HepG2 (cell line): Measurements from ENCODE around the gene GLB1L. TPM values are rescaled to one million over a fixed set of nuclear protein-coding genes. Genes with fewer than 3 reads are reported as not detected.

Source experiments
- ATF6 ChIP-seq: sonication (generic); formaldehyde crosslinking; conservative IDR thresholded peaks from 2 replicates; pipeline ENCODE4 v1.4.0; 2020; ENCODE audit warnings: missing genetic modification reagents
- ERF ChIP-seq: IDR thresholded peaks from 2 replicates; pipeline ENCODE4 v1.6.1; 2018; ENCODE audit warnings: missing biosample characterization, missing genetic modification reagents
- FOSL2 ChIP-seq: sonication (generic); formaldehyde crosslinking; IDR thresholded peaks from 2 replicates; pipeline ENCODE4 v1.4.0; 2020; ENCODE audit warnings: missing genetic modification reagents
- HNF1B ChIP-seq: sonication (generic); formaldehyde crosslinking; IDR thresholded peaks from 2 replicates; pipeline ENCODE4 v1.5.1; 2020; ENCODE audit warnings: mild to moderate bottlenecking, moderate library complexity, missing genetic modification reagents
- HNRNPUL1 ChIP-seq: fragments of 200-400 bp; formaldehyde crosslinking; IDR thresholded peaks from 2 replicates; pipeline ENCODE4 v1.6.1; 2017; ENCODE audit warnings: low read depth, mild to moderate bottlenecking, low read length, moderate library complexity
- SATB2 ChIP-seq: sonication (generic); formaldehyde crosslinking; IDR thresholded peaks from 2 replicates; pipeline ENCODE4 v1.5.0; 2020; ENCODE audit warnings: missing genetic modification reagents
- SETDB1 ChIP-seq: sonication (generic); formaldehyde crosslinking; IDR thresholded peaks from 2 replicates; pipeline ENCODE4 v1.5.1; 2020; ENCODE audit warnings: missing genetic modification reagents, mild to moderate bottlenecking, borderline replicate concordance
- TMF1 ChIP-seq: sonication (generic); formaldehyde crosslinking; IDR thresholded peaks from 2 replicates; pipeline ENCODE4 v1.8.1; 2022; ENCODE audit warnings: low read depth, missing genetic modification reagents
- ZNF20 ChIP-seq: sonication (generic); formaldehyde crosslinking; IDR thresholded peaks from 2 replicates; pipeline ENCODE4 v1.4.0; 2020; ENCODE audit warnings: mild to moderate bottlenecking, moderate library complexity, missing genetic modification reagents
- ZNF432 ChIP-seq: sonication (generic); formaldehyde crosslinking; IDR thresholded peaks from 2 replicates; pipeline ENCODE4 v1.5.0; 2020; ENCODE audit warnings: missing genetic modification reagents, mild to moderate bottlenecking, borderline replicate concordance
- ZNF652 ChIP-seq: IDR thresholded peaks from 2 replicates; pipeline ENCODE4 v1.6.1; 2016; ENCODE audit warnings: low read depth, borderline replicate concordance
- ZNF772 ChIP-seq: sonication (generic); formaldehyde crosslinking; IDR thresholded peaks from 2 replicates; pipeline ENCODE4 v1.5.0; 2020; ENCODE audit warnings: mild to moderate bottlenecking, missing genetic modification reagents
- polyA plus RNA-seq, 8 experiments: library from polyadenylated mRNA; depleted of rRNA in 3 of 8; stranded (reverse) in 7 of 8; unstranded in 1 of 8; fragments of >200 nt; fragmentation: Illumina TruSeq in 4 of 8; extraction: Trizol in 4 of 8; gene quantifications; 2 replicates each; pipeline versions ENCODE4 v1.2.1 to v1.2.3, GENCODE V29; 2011 to 2016; ENCODE audit warnings: low read depth in 4 of 8, missing spikeins in 1 of 8, mixed read lengths in 1 of 8; ENCODE audit not compliant: insufficient read depth in 1 of 8
- total RNA-seq, 5 experiments: library from RNA; depleted of rRNA; stranded (reverse); fragments of >200 nt; fragmentation: Illumina TruSeq; extraction: Trizol; gene quantifications; 2 replicates each; pipeline ENCODE4 v1.2.3, GENCODE V29; 2016; ENCODE audit warnings: low read depth in 1 of 5
- TF ChIP-seq, protein P1 (sequence below): sonication (generic); formaldehyde crosslinking; IDR thresholded peaks from 2 replicates; pipeline ENCODE4 v1.4.0; 2020; ENCODE audit warnings: missing genetic modification reagents, borderline replicate concordance
- TF ChIP-seq, protein P2 (sequence below): sonication (generic); formaldehyde crosslinking; IDR thresholded peaks from 2 replicates; pipeline ENCODE4 v1.5.1; 2020; ENCODE audit warnings: mild to moderate bottlenecking, missing genetic modification reagents, borderline replicate concordance

GLB1L gene
- total and polyA plus RNA-seq, 2 of the 13 experiments (the other 11 are each of a cell fraction or from before 2014, with no cell fraction given), result 6.8 to 7.3 TPM

- TF ChIP-seq, protein P1, sequence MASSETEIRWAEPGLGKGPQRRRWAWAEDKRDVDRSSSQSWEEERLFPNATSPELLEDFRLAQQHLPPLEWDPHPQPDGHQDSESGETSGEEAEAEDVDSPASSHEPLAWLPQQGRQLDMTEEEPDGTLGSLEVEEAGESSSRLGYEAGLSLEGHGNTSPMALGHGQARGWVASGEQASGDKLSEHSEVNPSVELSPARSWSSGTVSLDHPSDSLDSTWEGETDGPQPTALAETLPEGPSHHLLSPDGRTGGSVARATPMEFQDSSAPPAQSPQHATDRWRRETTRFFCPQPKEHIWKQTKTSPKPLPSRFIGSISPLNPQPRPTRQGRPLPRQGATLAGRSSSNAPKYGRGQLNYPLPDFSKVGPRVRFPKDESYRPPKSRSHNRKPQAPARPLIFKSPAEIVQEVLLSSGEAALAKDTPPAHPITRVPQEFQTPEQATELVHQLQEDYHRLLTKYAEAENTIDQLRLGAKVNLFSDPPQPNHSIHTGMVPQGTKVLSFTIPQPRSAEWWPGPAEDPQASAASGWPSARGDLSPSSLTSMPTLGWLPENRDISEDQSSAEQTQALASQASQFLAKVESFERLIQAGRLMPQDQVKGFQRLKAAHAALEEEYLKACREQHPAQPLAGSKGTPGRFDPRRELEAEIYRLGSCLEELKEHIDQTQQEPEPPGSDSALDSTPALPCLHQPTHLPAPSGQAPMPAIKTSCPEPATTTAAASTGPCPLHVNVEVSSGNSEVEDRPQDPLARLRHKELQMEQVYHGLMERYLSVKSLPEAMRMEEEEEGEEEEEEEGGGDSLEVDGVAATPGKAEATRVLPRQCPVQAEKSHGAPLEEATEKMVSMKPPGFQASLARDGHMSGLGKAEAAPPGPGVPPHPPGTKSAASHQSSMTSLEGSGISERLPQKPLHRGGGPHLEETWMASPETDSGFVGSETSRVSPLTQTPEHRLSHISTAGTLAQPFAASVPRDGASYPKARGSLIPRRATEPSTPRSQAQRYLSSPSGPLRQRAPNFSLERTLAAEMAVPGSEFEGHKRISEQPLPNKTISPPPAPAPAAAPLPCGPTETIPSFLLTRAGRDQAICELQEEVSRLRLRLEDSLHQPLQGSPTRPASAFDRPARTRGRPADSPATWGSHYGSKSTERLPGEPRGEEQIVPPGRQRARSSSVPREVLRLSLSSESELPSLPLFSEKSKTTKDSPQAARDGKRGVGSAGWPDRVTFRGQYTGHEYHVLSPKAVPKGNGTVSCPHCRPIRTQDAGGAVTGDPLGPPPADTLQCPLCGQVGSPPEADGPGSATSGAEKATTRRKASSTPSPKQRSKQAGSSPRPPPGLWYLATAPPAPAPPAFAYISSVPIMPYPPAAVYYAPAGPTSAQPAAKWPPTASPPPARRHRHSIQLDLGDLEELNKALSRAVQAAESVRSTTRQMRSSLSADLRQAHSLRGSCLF (CRISPR knock-in tag), result no peak
- TF ChIP-seq, protein P2, sequence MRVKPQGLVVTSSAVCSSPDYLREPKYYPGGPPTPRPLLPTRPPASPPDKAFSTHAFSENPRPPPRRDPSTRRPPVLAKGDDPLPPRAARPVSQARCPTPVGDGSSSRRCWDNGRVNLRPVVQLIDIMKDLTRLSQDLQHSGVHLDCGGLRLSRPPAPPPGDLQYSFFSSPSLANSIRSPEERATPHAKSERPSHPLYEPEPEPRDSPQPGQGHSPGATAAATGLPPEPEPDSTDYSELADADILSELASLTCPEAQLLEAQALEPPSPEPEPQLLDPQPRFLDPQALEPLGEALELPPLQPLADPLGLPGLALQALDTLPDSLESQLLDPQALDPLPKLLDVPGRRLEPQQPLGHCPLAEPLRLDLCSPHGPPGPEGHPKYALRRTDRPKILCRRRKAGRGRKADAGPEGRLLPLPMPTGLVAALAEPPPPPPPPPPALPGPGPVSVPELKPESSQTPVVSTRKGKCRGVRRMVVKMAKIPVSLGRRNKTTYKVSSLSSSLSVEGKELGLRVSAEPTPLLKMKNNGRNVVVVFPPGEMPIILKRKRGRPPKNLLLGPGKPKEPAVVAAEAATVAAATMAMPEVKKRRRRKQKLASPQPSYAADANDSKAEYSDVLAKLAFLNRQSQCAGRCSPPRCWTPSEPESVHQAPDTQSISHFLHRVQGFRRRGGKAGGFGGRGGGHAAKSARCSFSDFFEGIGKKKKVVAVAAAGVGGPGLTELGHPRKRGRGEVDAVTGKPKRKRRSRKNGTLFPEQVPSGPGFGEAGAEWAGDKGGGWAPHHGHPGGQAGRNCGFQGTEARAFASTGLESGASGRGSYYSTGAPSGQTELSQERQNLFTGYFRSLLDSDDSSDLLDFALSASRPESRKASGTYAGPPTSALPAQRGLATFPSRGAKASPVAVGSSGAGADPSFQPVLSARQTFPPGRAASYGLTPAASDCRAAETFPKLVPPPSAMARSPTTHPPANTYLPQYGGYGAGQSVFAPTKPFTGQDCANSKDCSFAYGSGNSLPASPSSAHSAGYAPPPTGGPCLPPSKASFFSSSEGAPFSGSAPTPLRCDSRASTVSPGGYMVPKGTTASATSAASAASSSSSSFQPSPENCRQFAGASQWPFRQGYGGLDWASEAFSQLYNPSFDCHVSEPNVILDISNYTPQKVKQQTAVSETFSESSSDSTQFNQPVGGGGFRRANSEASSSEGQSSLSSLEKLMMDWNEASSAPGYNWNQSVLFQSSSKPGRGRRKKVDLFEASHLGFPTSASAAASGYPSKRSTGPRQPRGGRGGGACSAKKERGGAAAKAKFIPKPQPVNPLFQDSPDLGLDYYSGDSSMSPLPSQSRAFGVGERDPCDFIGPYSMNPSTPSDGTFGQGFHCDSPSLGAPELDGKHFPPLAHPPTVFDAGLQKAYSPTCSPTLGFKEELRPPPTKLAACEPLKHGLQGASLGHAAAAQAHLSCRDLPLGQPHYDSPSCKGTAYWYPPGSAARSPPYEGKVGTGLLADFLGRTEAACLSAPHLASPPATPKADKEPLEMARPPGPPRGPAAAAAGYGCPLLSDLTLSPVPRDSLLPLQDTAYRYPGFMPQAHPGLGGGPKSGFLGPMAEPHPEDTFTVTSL (CRISPR knock-in tag), result no peak
- TF ChIP-seq ZNF432, result no peak
- TF ChIP-seq SETDB1 (CRISPR knock-in tag), result no peak
- TF ChIP-seq HNRNPUL1, result no peak
- no peak for TF ChIP-seq ZNF20 (CRISPR knock-in tag)
- peak; percentile 96 for TF ChIP-seq ERF (CRISPR knock-in tag)
- no peak; the same call in 1 of the 2 replicates for TF ChIP-seq ZNF772 (CRISPR knock-in tag)
- peak; percentile 86 for TF ChIP-seq HNF1B
- TF ChIP-seq TMF1 (CRISPR knock-in tag), result peak; percentile 87
- TF ChIP-seq SATB2 (CRISPR knock-in tag), result 0 out of 2 replicates have a peak, but pooled peaks have one; percentile 35
- no peak; the same call in 1 of the 2 replicates for TF ChIP-seq ZNF652 (CRISPR knock-in tag)
- peak; percentile 53 for TF ChIP-seq FOSL2 (CRISPR knock-in tag)
- no peak; the same call in 1 of the 2 replicates for TF ChIP-seq ATF6 (CRISPR knock-in tag)
Measured at GRCh38 chr2:219206328-219207133, 38.7 kb downstream of the GLB1L start, which contains the start of gene ZFAND2B (continued).
